ENCODE measurements around the gene CRYGD.

DNA sequence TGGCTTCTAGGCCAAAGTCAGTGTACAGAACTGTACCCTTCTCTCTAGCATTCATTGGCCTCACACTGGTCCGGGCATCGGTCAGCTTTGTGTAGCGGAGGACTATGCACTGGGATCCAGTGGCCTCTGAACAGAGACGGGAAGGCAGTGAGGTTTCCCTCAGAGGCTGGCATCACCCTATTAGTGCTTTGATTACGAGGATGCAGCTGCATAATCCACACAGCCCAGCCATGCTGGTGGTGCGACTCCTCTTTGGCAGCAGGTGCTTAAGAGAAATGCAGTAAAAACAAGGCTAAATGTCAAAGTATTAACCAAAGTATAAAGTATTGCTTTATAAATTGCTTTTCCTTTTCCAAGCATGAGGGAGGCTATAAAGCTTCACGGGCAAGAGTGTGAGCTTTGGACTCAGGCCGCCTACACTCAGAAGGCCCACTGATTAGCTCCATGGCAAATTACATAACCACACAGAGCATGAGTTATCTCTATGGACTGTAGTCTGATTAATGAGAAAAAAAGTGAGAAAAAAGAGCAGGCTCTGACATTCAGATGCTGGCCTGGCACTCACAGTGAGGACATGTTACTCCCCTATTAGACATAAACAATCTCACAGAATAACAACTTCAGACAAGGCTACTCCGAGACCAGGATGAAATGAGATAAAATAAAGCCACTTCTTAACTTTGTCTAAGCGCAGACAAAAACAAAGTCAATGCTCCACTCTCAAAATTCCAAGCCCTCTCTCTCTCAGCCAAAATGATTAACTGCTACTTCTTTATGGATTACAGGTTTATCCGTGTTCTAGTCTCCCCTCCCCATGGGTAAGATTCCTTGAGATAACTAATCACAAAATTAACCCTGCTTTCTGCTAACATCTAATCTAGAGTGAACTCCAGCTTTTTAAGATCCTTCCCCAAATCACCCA, 11.7 kb upstream of the CRYGD start:
- TF ChIP-seq, protein P1, sequence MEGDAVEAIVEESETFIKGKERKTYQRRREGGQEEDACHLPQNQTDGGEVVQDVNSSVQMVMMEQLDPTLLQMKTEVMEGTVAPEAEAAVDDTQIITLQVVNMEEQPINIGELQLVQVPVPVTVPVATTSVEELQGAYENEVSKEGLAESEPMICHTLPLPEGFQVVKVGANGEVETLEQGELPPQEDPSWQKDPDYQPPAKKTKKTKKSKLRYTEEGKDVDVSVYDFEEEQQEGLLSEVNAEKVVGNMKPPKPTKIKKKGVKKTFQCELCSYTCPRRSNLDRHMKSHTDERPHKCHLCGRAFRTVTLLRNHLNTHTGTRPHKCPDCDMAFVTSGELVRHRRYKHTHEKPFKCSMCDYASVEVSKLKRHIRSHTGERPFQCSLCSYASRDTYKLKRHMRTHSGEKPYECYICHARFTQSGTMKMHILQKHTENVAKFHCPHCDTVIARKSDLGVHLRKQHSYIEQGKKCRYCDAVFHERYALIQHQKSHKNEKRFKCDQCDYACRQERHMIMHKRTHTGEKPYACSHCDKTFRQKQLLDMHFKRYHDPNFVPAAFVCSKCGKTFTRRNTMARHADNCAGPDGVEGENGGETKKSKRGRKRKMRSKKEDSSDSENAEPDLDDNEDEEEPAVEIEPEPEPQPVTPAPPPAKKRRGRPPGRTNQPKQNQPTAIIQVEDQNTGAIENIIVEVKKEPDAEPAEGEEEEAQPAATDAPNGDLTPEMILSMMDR (IDR thresholded peaks at IDR 0.05; ENCODE audit: low read depth, low read length): no peak
- TF ChIP-seq EZH2phosphoT487 (IDR thresholded peaks at IDR 0.05; ENCODE audit: low read depth): no peak
